Right lobe of liver (tissue), 4 donors: ENCODE measurements around the gene ANKRD55.

Source experiments
- CTCF ChIP-seq, 4 donors: fragments of 200-600 bp in 3 of 4; fragments of 450-650 bp in 1 of 4; IDR thresholded peaks; one replicate each; pipeline versions ENCODE4 v1.5.1 to v1.8.0; 2016 to 2022; ENCODE audit warnings: antibody characterized with exemption in 4 of 4, mild to moderate bottlenecking in 2 of 4
- POLR2A ChIP-seq: fragments of 450-650 bp; IDR thresholded peaks from one replicate; pipeline ENCODE4 v1.6.1; 2017; ENCODE audit warnings: antibody characterized with exemption, mild to moderate bottlenecking
- donor health status: DM: no; HTN: no; CAD: no.
- donor health status: DM: no; HTN: no; CAD: no.
- donor health status: DM: no; HTN: yes; CAD: no.

- TF ChIP-seq CTCF (IDR thresholded peaks at IDR 0.05) (no peak), POLR2A (no peak)
Measured at GRCh38 chr5:56273376-56273955, 40.3 kb upstream of the ANKRD55 start.
